HFF-Myc (cell line): ENCODE data around the gene SMIM5.
"Not testable (repeated sequence)": the region's sequence is repeated elsewhere in the genome, so short reads cannot be mapped to it uniquely, and the experiment has no call there.

ENCODE experiments used
- DNase-seq: peaks from one replicate; pipeline ENCODE4 v3.0.0-alpha.2; 2011; ENCODE audit warnings: low read depth; ENCODE audit errors: extremely low read depth
- H3K4me3 ChIP-seq: replicated peaks from 2 replicates; pipeline ENCODE4 v1.5.1; 2011; ENCODE audit warnings: low read depth, mild to moderate bottlenecking, control low read depth, low read length
- CTCF ChIP-seq: IDR thresholded peaks from 2 replicates; pipeline ENCODE4 v1.5.1; 2012; ENCODE audit warnings: mild to moderate bottlenecking, low read depth, low read length, control low read depth; ENCODE audit errors: missing control alignments

The SMIM5 gene

GRCh38 chr17:75635610-75636202 lies 2.5 kb downstream of the SMIM5 start:
- no peak for DNase-seq
- no peak for TF ChIP-seq CTCF
- H3K4me3 ChIP-seq, result no peak overlapping the region

- DNase-seq, result no peak
- no peak for TF ChIP-seq CTCF
- no peak overlapping the region for H3K4me3 ChIP-seq
These were observed 3.3 kb downstream of the SMIM5 start for GRCh38 chr17:75636381-75637142.

GRCh38 chr17:75637143-75637538 lies 3.9 kb downstream of the SMIM5 start:
- TF ChIP-seq CTCF, result no peak
- DNase-seq, result no peak
- H3K4me3 ChIP-seq, result no peak overlapping the region

- DNase-seq, result no peak
- H3K4me3 ChIP-seq, result no peak overlapping the region
- TF ChIP-seq CTCF, result no peak
These were observed 4.3 kb downstream of the SMIM5 start for GRCh38 chr17:75637551-75637950.

- not testable (repeated sequence) for DNase-seq
These were observed 4.8 kb downstream of the SMIM5 start for GRCh38 chr17:75638039-75638438.

GRCh38 chr17:75638893-75639292 lies 5.7 kb downstream of the SMIM5 start:
- TF ChIP-seq CTCF, result no peak
- H3K4me3 ChIP-seq, result no peak overlapping the region
- DNase-seq, result no peak

More at GRCh38 chr17:75638039-75638438, 4.8 kb downstream of the SMIM5 start:
- H3K4me3 ChIP-seq, result not testable (repeated sequence)

GRCh38 chr17:75639327-75639726 lies 6.1 kb downstream of the SMIM5 start:
- no peak overlapping the region for H3K4me3 ChIP-seq
- no peak for TF ChIP-seq CTCF
- DNase-seq, result no peak
